Limb (tissue), 2 donors: ENCODE data around the gene PAM16.

Experiments used
- DNase-seq, 2 donors: peaks; one replicate each; pipeline ENCODE4 v3.0.0-alpha.2; 2016; ENCODE audit errors: extremely low spot score in 2 of 2

The PAM16 gene

GRCh38 chr16:4321286-4322120 is 29.6 kb downstream of the PAM16 start:
- DNase-seq: no peak

DNA sequence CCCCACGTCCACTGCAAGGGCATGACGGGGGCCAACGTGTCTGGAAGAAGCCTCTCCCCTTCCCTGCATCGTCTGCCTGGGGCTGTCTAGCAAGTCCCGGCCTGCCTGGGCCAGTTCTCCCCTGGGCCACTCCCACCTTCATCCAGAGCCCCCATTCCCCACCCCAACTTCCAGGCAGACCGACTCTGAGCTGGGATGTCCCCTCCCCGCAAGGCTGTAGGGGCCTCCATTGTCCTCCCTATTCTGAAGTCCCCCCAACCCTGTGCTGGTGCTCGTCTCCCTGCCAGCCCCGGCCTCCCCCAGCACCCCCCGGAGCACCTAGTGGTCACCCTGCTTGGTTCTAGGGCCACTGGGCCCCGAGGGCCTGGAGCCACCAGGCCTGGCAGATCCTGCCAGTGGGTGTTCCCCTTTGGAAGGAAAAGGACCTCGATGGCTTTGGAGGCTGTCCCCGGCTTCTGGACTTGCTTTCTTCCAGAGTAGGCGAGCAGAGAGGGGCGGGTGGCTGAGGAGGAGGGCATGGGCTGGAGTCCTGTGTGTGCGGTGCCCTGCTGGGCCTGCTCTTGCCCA is 30.5 kb downstream of the PAM16 start:
- no peak for DNase-seq

DNA sequence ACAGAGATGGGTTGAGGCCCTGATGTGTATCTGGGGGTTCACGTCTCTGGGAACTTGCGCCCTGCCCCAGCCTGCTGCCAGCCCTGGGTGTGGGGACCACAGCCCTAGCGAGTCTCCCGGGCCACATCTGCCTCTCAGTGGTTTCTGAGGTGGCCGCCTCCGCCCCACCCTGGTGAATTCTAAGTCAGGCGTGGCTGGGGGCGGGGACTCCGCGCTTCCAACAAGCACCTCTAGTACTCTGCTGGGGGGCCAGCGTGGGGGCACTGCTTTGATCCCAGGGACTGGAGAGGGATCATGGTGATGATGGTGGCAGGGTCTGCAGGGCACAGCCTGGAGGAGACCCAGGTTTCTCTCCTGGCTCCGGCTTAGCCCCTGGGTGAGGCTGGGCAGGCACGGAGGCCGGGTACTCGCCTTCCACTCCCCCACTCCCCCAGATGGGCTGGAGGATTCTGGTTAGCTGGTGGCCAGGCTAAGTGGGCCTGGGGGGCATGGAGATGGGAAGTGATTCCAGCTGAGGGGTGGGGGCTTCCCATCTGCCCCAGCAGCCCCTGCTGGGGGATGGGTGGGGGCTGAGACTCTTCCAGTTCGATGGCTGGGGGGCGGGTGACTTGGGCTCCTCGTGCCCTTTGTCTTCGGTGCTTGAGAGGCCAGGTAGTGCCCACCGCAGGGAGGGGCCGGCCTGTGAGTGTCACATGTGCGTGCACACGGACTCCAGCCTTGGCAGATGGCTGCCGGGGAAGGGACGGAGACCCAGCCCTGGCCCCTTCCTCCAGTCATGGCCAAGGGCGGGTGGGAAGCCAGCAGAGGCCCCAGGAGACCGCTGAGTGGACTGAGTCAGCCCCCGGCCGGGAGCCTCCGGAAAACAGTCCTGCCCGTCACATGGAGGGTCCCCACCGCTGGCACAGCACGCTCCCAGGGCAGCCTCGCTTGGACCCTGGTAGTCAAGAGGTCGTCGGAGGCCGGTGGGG is 31.4 kb downstream of the PAM16 start:
- DNase-seq: peak in 1 of 2 donors; percentile 60

GRCh38 chr16:4318967-4319366 is 32.2 kb downstream of the PAM16 start:
- no peak for DNase-seq

DNA sequence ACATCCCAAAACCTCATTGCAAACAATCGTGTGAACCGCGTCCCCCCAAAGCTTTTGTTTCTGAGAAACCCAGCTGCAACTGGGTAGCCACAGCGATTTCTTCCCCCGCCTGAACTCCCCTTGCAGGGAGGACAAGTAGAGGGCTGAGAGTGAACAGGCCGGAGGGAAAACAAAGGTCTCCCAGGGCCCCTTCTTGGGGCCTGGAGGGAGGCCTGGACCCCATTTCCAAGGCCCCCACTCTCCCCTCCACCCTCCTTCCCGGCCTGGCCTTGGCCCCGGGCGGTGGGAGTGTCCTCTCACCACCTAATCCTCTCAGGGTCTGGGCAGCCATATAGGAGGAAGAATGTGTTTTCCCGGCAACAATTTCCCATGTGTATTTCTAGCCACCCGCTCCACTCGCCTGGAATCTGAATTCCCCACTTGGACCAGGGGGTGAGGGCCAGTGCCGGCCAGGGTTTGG is 32.6 kb downstream of the PAM16 start:
- DNase-seq: no peak

- DNase-seq: no peak
These were observed 33.3 kb downstream of the PAM16 start for GRCh38 chr16:4317532-4318450.

- DNase-seq: no peak
These were observed 34.1 kb downstream of the PAM16 start for GRCh38 chr16:4316864-4317531.

- DNase-seq: peak in 1 of 2 donors; percentile 69
These were observed 34.8 kb downstream of the PAM16 start for GRCh38 chr16:4316108-4316863.

- DNase-seq: peak; percentile 89 to 93
These were observed 35.7 kb downstream of the PAM16 start, which contains the start of gene GLIS2 for GRCh38 chr16:4315186-4316107. TSS of gene GLIS2 (plus strand) at chr16:4316067. CDS start at chr16:4332281, 16,214 bp downstream.

GRCh38 chr16:4314532-4315185 is 36.5 kb downstream of the PAM16 start:
- peak; percentile 32 to 73 for DNase-seq

GRCh38 chr16:4313563-4314531 is 37.3 kb downstream of the PAM16 start:
- no peak for DNase-seq

GRCh38 chr16:4309833-4310266 is 41.3 kb downstream of the PAM16 start:
- DNase-seq: peak in 1 of 2 donors; percentile 54

DNA sequence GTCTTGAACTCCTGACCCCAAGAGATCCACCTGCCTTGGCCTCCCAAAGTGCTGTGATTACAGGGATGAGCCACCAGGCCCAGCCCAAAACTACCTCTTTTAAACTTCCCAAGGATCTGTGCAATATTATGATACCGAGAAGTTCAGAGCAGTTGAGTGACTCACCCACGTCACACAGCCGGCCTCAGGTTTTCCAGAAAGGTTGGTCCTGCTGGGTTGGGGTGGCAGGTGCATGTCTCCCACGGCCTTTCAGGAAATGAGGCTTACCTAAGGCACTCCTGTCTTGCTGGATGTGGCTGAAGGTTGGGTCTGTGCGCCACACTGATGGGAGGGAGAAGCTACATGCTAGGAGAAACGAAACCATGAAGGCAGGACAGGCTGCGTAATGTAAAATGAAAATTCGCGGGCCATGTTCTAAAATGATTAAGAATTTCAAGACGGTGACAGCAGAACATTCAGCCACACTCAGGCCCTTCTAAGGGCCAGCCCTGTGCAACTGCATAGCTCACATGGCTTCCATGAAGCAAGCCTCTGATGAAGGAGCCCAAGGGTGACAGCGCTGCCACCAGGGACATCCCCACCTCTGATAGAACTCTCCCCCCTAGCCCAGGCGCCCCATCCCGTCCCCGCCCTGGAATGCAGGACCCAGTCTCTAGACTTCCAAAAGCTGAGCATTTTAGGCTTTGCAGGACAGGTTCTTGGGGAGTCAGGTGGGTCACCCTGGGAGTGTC is 41.9 kb downstream of the PAM16 start:
- no peak for DNase-seq

- DNase-seq: peak; percentile 93 to 94
These were observed 43.7 kb downstream of the PAM16 start for GRCh38 chr16:4307215-4308037.
